Vagina (tissue), 2 donors: Measurements from ENCODE around the gene PAPSS2. TPM values are rescaled to one million over a fixed set of nuclear protein-coding genes. Genes with fewer than 3 reads are reported as not detected.

Source experiments
- DNase-seq, 2 donors: peaks; one replicate each; pipeline ENCODE4 v3.0.0-alpha.2; 2017; ENCODE audit errors: extremely low spot score in 2 of 2
- H3K27ac ChIP-seq: fragments of 200-600 bp; sonication (generic); one replicate; pipeline ENCODE4 v1.5.1; 2019
- H3K27me3 ChIP-seq: fragments of 200-600 bp; sonication (generic); one replicate; pipeline ENCODE4 v1.5.1; 2019
- H3K36me3 ChIP-seq, 2 donors: fragments of 200-600 bp; sonication (generic); one replicate each; pipeline ENCODE4 v1.5.1; 2017 to 2019
- H3K4me1 ChIP-seq: fragments of 200-600 bp; sonication (generic); one replicate; pipeline ENCODE4 v1.5.1; 2019
- H3K4me3 ChIP-seq, 2 donors: fragments of 200-600 bp; sonication (generic); 1 replicate in 1 of 2; 2 replicates in 1 of 2; pipeline ENCODE4 v1.5.1; 2016 to 2019
- H3K9me3 ChIP-seq: fragments of 200-600 bp; sonication (generic); one replicate; pipeline ENCODE4 v1.5.1; 2019
- POLR2A ChIP-seq, 2 donors: fragments of 450-650 bp; IDR thresholded peaks; one replicate each; pipeline ENCODE4 v1.6.1; 2017; ENCODE audit warnings: antibody characterized with exemption in 2 of 2, mild to moderate bottlenecking in 2 of 2, moderate library complexity in 2 of 2
- POLR2AphosphoS5 ChIP-seq, 2 donors: sonication (generic); formaldehyde crosslinking; IDR thresholded peaks; one replicate each; pipeline ENCODE4 v1.9.0; 2017; ENCODE audit warnings: antibody characterized with exemption in 2 of 2, mild to moderate bottlenecking in 2 of 2, low read depth in 1 of 2; ENCODE audit not compliant: insufficient read depth in 1 of 2
- intact Hi-C: fragments of 100-400 bp; cut with DNase I; formaldehyde crosslinking; loops from one replicate; pipeline ENCODE4 v1.15.1; 2023
- total RNA-seq: library from RNA; depleted of rRNA; stranded (reverse); fragments of >200 nt; gene quantifications from one replicate; pipeline ENCODE4 v1.2.3, GENCODE V29; 2016
- TF ChIP-seq, protein P1 (sequence below), 3 experiments: fragments of 450-650 bp in 2 of 3; fragments of 200-600 bp in 1 of 3; sonication (generic) in 1 of 3; IDR thresholded peaks; one replicate each; pipeline ENCODE4 v1.5.1; 2017 to 2019; ENCODE audit warnings: antibody characterized with exemption in 3 of 3, mild to moderate bottlenecking in 2 of 3, moderate library complexity in 2 of 3

The PAPSS2 gene
- total RNA-seq, 1 donor from 2014 or later: 12.3 TPM

DNA sequence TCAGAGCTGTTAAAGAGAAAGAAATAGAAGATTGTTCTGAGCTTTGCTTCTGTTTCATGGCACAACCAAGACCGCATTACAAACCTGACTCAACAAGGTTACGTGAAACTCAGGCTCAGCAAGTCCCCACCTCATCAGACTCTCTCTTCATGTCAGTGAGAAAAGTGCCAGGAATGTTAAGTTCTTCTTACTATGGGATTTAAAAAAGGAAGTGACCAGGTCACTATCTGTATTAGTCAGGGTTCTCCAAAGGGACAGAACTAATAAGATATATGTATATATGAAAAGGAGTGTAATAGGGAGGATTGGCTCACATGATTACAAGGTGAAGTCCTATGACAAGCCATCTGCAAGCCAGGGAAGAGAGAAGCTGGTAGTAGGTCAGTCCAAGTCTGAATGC, 25.4 kb upstream of the PAPSS2 start:
- H3K4me3 ChIP-seq: no peak overlapping the region
- TF ChIP-seq, protein P1, sequence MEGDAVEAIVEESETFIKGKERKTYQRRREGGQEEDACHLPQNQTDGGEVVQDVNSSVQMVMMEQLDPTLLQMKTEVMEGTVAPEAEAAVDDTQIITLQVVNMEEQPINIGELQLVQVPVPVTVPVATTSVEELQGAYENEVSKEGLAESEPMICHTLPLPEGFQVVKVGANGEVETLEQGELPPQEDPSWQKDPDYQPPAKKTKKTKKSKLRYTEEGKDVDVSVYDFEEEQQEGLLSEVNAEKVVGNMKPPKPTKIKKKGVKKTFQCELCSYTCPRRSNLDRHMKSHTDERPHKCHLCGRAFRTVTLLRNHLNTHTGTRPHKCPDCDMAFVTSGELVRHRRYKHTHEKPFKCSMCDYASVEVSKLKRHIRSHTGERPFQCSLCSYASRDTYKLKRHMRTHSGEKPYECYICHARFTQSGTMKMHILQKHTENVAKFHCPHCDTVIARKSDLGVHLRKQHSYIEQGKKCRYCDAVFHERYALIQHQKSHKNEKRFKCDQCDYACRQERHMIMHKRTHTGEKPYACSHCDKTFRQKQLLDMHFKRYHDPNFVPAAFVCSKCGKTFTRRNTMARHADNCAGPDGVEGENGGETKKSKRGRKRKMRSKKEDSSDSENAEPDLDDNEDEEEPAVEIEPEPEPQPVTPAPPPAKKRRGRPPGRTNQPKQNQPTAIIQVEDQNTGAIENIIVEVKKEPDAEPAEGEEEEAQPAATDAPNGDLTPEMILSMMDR (IDR thresholded peaks at IDR 0.05): no peak
- TF ChIP-seq POLR2AphosphoS5 (IDR thresholded peaks at IDR 0.05; ENCODE audit: insufficient read depth in 1 of 2, low read depth in 1 of 2) (no peak), POLR2A (IDR thresholded peaks at IDR 0.05) (no peak)
- no peaks in the 10 kb centered on the region for H3K4me1 ChIP-seq
- no peak for DNase-seq
- no peak overlapping the region for H3K27ac ChIP-seq
- no peaks in the 10 kb centered on the region for H3K27me3 ChIP-seq
- no peaks in the 10 kb centered on the region for H3K9me3 ChIP-seq
- intact Hi-C loops: no loop called here
- no peaks in the 10 kb centered on the region for H3K36me3 ChIP-seq

DNA sequence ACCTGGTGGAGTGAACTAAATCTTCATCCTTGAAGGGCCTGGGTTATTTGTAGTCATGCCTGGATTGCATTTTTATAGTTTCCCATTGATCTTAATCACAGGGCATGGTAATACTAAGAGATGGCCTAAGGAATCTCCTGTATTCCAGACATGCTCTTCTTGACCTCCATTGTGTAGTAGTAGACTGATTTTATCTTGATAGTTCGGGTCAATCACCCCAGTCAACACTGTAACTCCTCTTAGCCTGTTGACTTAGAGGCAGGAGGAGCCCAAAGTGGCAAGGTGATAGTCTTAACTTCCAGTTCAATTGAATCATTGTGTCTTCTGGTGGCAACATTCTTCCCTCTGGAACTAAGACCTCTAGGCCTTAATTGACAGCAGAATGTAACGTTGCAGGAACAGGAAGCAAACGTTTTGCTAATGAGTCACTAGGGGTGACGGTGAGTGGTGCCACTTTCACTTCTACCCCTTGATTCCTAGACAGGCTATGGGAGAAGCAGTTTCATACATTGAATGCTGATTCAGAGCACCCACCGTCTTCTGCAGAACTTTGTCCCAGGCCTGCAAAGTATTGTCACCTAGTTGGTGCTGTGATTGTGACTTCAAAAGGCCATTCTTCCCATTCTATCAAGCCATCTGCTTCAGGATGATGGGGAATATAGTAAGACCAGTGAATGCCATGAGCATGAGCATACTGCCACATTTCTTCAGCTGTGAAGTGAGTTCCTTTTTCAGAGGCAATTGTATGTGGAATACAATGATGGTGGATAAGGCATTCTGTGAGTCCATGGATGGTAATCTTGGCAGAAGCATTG, 24.0 kb upstream of the PAPSS2 start:
- H3K4me3 ChIP-seq: no peak overlapping the region
- H3K27me3 ChIP-seq: no peaks in the 10 kb centered on the region
- H3K4me1 ChIP-seq: no peaks in the 10 kb centered on the region
- TF ChIP-seq, protein P1 (IDR thresholded peaks at IDR 0.05): no peak
- TF ChIP-seq POLR2A (IDR thresholded peaks at IDR 0.05) (no peak), POLR2AphosphoS5 (IDR thresholded peaks at IDR 0.05; ENCODE audit: insufficient read depth in 1 of 2, low read depth in 1 of 2) (no peak)
- H3K9me3 ChIP-seq: no peaks in the 10 kb centered on the region
- no peaks in the 10 kb centered on the region for H3K36me3 ChIP-seq
- intact Hi-C loops: no loop called here
- DNase-seq: no peak
- H3K27ac ChIP-seq: no peak overlapping the region

DNA sequence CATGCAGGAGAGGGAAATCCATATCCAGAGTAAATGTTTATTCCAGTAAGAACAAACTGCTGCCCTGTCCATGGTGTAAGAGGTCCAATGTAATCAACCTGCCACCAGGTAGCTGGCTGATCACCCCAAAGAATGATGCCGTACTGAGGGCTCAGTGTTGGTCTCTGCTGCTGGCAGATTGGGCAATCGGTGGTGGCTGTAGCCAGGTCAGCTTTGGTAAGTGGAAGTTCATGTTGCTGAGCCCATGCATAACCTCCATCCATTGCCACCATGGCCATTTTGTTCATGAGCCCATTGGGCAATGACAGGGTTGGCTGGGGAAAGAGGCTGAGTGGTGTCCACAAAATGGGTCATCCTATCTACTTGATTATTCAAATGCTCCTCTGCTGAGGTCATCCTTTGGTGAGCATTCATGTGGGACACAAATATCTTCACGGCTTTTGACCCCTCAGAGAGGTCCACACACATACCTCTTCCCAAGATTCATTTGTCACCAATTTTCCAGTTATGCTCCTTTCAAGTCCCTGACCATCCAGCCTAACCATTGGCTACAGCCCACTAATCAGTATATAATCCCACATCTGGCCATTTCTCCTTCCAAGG, 23.3 kb upstream of the PAPSS2 start:
- intact Hi-C loops: no loop called here
- DNase-seq: no peak
- TF ChIP-seq POLR2AphosphoS5 (IDR thresholded peaks at IDR 0.05; ENCODE audit: insufficient read depth in 1 of 2, low read depth in 1 of 2) (no peak), POLR2A (IDR thresholded peaks at IDR 0.05) (no peak)
- TF ChIP-seq, protein P1 (IDR thresholded peaks at IDR 0.05): no peak

DNA sequence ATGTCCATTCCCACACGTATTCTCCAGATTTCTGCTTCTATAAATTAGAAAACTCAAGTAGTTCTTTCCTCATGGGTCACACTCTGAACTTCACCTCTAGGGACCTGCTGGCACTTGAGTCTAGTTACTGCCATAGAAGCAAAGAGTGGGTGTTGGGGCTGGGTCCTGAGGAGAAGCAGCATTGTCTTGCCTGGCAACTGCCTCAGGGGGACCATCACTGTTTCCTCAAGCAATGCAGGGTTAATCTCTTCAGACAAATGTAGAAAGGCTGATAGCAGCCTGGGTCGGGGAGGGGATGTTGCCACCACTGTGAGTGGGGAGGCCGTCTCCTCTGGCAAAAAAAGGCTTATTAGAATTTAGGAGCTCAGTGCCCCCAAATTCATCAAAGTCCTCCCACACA, 20.2 kb upstream of the PAPSS2 start:
- intact Hi-C loops: no loop called here
- DNase-seq: no peak

More for the DNA sequence above, 23.3 kb upstream of the PAPSS2 start:
- H3K9me3 ChIP-seq: no peaks in the 10 kb centered on the region
- no peaks in the 10 kb centered on the region for H3K4me1 ChIP-seq
- no peaks in the 10 kb centered on the region for H3K36me3 ChIP-seq
- H3K4me3 ChIP-seq: no peak overlapping the region
- H3K27ac ChIP-seq: no peak overlapping the region
- H3K27me3 ChIP-seq: no peaks in the 10 kb centered on the region

More for the DNA sequence above, 20.2 kb upstream of the PAPSS2 start:
- H3K4me3 ChIP-seq: no peak overlapping the region
- H3K9me3 ChIP-seq: no peaks in the 10 kb centered on the region
- H3K27ac ChIP-seq: no peak overlapping the region
- H3K4me1 ChIP-seq: no peaks in the 10 kb centered on the region
- no peaks in the 10 kb centered on the region for H3K36me3 ChIP-seq
- TF ChIP-seq POLR2A (IDR thresholded peaks at IDR 0.05): no peak
- TF ChIP-seq, protein P1 (IDR thresholded peaks at IDR 0.05): no peak
- no peak for TF ChIP-seq POLR2AphosphoS5 (IDR thresholded peaks at IDR 0.05; ENCODE audit: insufficient read depth in 1 of 2, low read depth in 1 of 2)
- no peaks in the 10 kb centered on the region for H3K27me3 ChIP-seq
